Airway epithelial cell (primary cell): ENCODE measurements around the gene SVIP. TPM values are rescaled to one million over a fixed set of nuclear protein-coding genes. Genes with fewer than 3 reads are reported as not detected.

ENCODE experiments used
- total RNA-seq: library from RNA; depleted of rRNA; stranded (reverse); fragments of >200 nt; gene quantifications from 2 replicates; pipeline ENCODE4 v1.2.3, GENCODE V29; 2015

SVIP gene
- 6.9 and 7.0 TPM in 2 replicates for total RNA-seq

GRCh38 chr11:22829231-22830081 is at the start of gene SVIP:
SVIP (minus strand) TSS chr11:22829801; CDS start chr11:22829748, 53 bp downstream.

DNA sequence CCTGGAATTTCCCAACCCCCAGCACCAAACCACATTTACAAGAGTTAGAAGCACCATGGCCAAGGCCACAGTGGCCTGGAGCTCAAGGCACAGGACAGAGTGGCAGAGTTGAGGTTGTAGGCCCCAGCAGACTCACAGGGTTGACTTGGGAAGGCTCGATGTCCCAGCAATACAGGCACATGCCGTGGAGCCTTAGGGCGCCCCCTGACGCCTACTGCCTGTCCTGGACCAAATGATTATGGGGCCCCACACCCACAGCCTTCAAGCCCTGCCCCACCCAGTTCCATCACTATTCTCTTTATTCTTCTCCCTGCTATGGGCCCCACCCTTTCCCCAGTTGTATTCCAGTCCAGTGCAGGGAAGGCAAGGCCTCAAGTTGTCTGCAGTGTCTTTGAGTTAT is 30.6 kb upstream of the SVIP start, which contains the start of gene CCDC179:
TSS of gene CCDC179 (minus strand) at position 234 of the 400 bp plus-strand sequence. CDS start at position 181, 53 bp downstream.

Other genes with a start within 250 kb of the SVIP start
- 6.9 and 11.2 TPM in 2 replicates for gene FANCF, start 204.0 kb downstream of the SVIP start, total RNA-seq
- 1.7 and 3.2 TPM in 2 replicates for gene GAS2, start 163.2 kb downstream of the SVIP start, total RNA-seq
- not detected in 2 replicates for gene CCDC179, start 30.7 kb upstream of the SVIP start, total RNA-seq